Mesenchymal stem cell (in vitro differentiated cells and primary cell): Measurements from ENCODE around the gene CACNA2D3.

ENCODE experiments used
- DNase-seq: peaks from one replicate; pipeline ENCODE4 v3.0.0-alpha.2; 2013
- H2AFZ ChIP-seq: one replicate; pipeline ENCODE4 v1.6.1; 2013; ENCODE audit warnings: low read depth, mild to moderate bottlenecking, control low read depth, inconsistent platforms, low read length, moderate library complexity
- H2AK5ac ChIP-seq: 2 replicates; pipeline ENCODE4 v1.6.1; 2013; ENCODE audit warnings: low read length, moderate library complexity, mild to moderate bottlenecking, inconsistent platforms; ENCODE audit not compliant: severe bottlenecking
- H2BK120ac ChIP-seq: one replicate; pipeline ENCODE4 v1.6.1; 2013; ENCODE audit warnings: low read depth, mild to moderate bottlenecking, inconsistent platforms, low read length, moderate library complexity
- H2BK12ac ChIP-seq, 2 experiments: one replicate each; pipeline ENCODE4 v1.6.1; 2013; ENCODE audit warnings: inconsistent platforms in 2 of 2, low read length in 2 of 2, mild to moderate bottlenecking in 2 of 2, moderate library complexity in 2 of 2, control low read depth in 1 of 2
- H2BK15ac ChIP-seq: one replicate; pipeline ENCODE4 v1.6.1; 2013; ENCODE audit warnings: mild to moderate bottlenecking, low read depth, inconsistent platforms; ENCODE audit not compliant: poor library complexity, severe bottlenecking
- H2BK5ac ChIP-seq: 2 replicates; pipeline ENCODE4 v1.6.1; 2013; ENCODE audit warnings: low read depth, mild to moderate bottlenecking, low read length, control low read depth, inconsistent platforms; ENCODE audit not compliant: poor library complexity, severe bottlenecking
- H3K14ac ChIP-seq, 2 experiments: one replicate each; pipeline ENCODE4 v1.6.1; 2013; ENCODE audit warnings: inconsistent platforms in 2 of 2, low read length in 2 of 2, control low read depth in 1 of 2, mild to moderate bottlenecking in 1 of 2, moderate library complexity in 1 of 2
- H3K18ac ChIP-seq, 2 experiments: one replicate each; pipeline ENCODE4 v1.6.1; 2013; ENCODE audit warnings: inconsistent platforms in 2 of 2, low read length in 2 of 2, control low read depth in 1 of 2, low read depth in 1 of 2, mild to moderate bottlenecking in 1 of 2
- H3K23ac ChIP-seq, 2 experiments: one replicate each; pipeline ENCODE4 v1.6.1; 2013; ENCODE audit warnings: inconsistent platforms in 2 of 2, low read length in 2 of 2, mild to moderate bottlenecking in 2 of 2, moderate library complexity in 2 of 2, control low read depth in 1 of 2
- H3K27ac ChIP-seq: 2 replicates; pipeline ENCODE4 v1.5.1; 2013; ENCODE audit warnings: mild to moderate bottlenecking, moderate library complexity, low read length, control low read depth, inconsistent platforms; ENCODE audit not compliant: poor library complexity, severe bottlenecking
- H3K27me3 ChIP-seq, 2 experiments: 2 replicates each; pipeline versions ENCODE4 v1.6.1 to v1.7.0; 2013; ENCODE audit warnings: low read length in 2 of 2, mild to moderate bottlenecking in 2 of 2, moderate library complexity in 2 of 2, control low read depth in 1 of 2, inconsistent platforms in 1 of 2; ENCODE audit not compliant: control insufficient read depth in 1 of 2, insufficient read depth in 1 of 2
- H3K36me3 ChIP-seq, 2 experiments: 2 replicates each; pipeline versions ENCODE4 v1.6.1 to v1.7.0; 2013; ENCODE audit warnings: low read length in 2 of 2, control low read depth in 1 of 2, inconsistent platforms in 1 of 2, low read depth in 1 of 2, mild to moderate bottlenecking in 1 of 2; ENCODE audit not compliant: insufficient read depth in 2 of 2, control insufficient read depth in 1 of 2
- H3K4ac ChIP-seq, 2 experiments: one replicate each; pipeline ENCODE4 v1.6.1; 2013; ENCODE audit warnings: inconsistent platforms in 2 of 2, low read length in 2 of 2, mild to moderate bottlenecking in 2 of 2, moderate library complexity in 2 of 2, control low read depth in 1 of 2, low read depth in 1 of 2
- H3K4me1 ChIP-seq: 2 replicates; pipeline ENCODE4 v1.6.1; 2013; ENCODE audit warnings: low read depth, low read length, control low read depth; ENCODE audit not compliant: control insufficient read depth, insufficient read depth
- H3K4me2 ChIP-seq: 2 replicates; pipeline ENCODE4 v1.6.1; 2013; ENCODE audit warnings: low read length, mild to moderate bottlenecking, inconsistent platforms; ENCODE audit not compliant: poor library complexity, severe bottlenecking
- H3K4me3 ChIP-seq, 2 experiments: 2 replicates each; pipeline versions ENCODE4 v1.5.1 to v1.7.0; 2013; ENCODE audit warnings: low read length in 2 of 2, mild to moderate bottlenecking in 2 of 2, control low read depth in 1 of 2, low read depth in 1 of 2; ENCODE audit not compliant: insufficient read depth in 1 of 2
- H3K79me1 ChIP-seq: replicated peaks from 2 replicates; pipeline ENCODE4 v1.6.1; 2013; ENCODE audit warnings: mild to moderate bottlenecking, control low read depth, low read length, inconsistent platforms; ENCODE audit not compliant: poor library complexity, severe bottlenecking
- H3K9ac ChIP-seq: 2 replicates; pipeline ENCODE4 v1.7.0; 2013; ENCODE audit warnings: mild to moderate bottlenecking, low read length, moderate library complexity
- H3K9me3 ChIP-seq: 2 replicates; pipeline ENCODE4 v1.7.0; 2013; ENCODE audit warnings: mild to moderate bottlenecking, low read length; ENCODE audit not compliant: control insufficient read depth
- H4K8ac ChIP-seq: one replicate; pipeline ENCODE4 v1.6.1; 2013; ENCODE audit warnings: inconsistent platforms, mild to moderate bottlenecking, low read length, moderate library complexity
- H4K91ac ChIP-seq: one replicate; pipeline ENCODE4 v1.6.1; 2013; ENCODE audit warnings: mild to moderate bottlenecking, low read length, inconsistent platforms
- WGBS: methylation state at CpG from one replicate; pipeline ENCODE4 v1.1.7; 2013; ENCODE audit warnings: mixed read lengths; 5-methylcytosine and 5-hydroxymethylcytosine counted together

Gene CACNA2D3

DNA sequence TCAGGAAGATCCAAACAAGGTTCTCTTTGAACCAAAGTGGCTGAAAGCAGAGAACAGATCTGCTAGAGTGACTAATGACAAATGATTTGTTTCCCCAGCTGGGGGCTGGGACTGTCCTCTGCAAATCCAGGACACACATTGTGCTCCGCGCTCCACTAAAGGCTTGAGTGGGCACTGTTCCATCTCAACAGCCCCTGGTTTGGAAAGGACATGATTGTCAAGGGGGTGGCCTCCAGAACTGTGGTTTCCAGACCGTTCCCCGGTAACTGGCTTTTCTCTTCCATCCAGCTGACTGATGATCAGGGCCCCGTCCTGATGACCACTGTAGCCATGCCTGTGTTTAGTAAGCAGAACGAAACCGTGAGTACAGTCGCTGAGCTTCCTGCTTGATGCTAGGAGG is 714.5 kb downstream of the CACNA2D3 start:
- Histone ChIP-seq H2AK5ac (no peak overlapping the region), H3K9ac (no peak overlapping the region), H2BK15ac (no peak overlapping the region), H3K4me2 (no peak overlapping the region), H4K91ac (no peak overlapping the region), H3K4me1 (peaks cover 3% of the 10 kb centered on the region), H2BK12ac (no peak overlapping the region), H2AFZ (no peak overlapping the region), H3K79me1 (no peaks in the 10 kb centered on the region), H2BK5ac (no peak overlapping the region), H3K4ac (peak overlapping the region in 1 of 2 experiments; percentile 20), H3K23ac (no peak overlapping the region), H3K27me3 (no peaks in the 10 kb centered on the region), H3K18ac (peak overlapping the region in 1 of 2 experiments; percentile 65), H3K36me3 (no peaks in the 10 kb centered on the region), H3K4me3 (no peak overlapping the region), H3K9me3 (no peaks in the 10 kb centered on the region), H4K8ac (no peak overlapping the region), H3K27ac (no peak overlapping the region), H2BK120ac (no peak overlapping the region), H3K14ac (no peak overlapping the region)
- peak; percentile 53 for DNase-seq
- WGBS = 12% methylated on average over 8 of the region's 8 CpGs

DNA sequence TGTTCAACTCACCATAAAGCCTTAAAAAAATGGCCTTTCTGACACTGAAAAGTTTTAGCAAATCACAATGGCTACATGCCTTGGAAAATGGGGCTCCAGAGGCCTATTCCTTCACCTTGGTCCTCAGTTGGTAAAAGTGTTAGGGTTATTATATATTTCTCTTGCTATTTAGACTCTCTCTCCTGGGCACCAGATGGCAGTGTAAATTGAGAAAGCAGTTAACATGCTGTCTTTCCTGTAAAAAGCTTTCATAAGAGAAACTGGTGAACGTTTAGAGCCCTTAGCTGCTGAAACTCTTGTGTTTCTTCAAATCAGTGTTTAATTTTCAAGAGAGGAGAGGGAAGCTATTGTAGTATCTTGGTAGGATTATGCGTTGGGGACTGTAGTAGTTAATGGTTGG is 715.6 kb downstream of the CACNA2D3 start:
- H4K8ac ChIP-seq = no peak overlapping the region
- H3K36me3 ChIP-seq = no peaks in the 10 kb centered on the region
- no peaks in the 10 kb centered on the region for H3K9me3 ChIP-seq
- H3K4me1 ChIP-seq = peaks cover 3% of the 10 kb centered on the region
- no peak overlapping the region for H4K91ac ChIP-seq
- no peak overlapping the region for H2AK5ac ChIP-seq
- H3K4me3 ChIP-seq = no peak overlapping the region
- no peaks in the 10 kb centered on the region for H3K27me3 ChIP-seq
- no peak overlapping the region for H2BK120ac ChIP-seq
- H2BK15ac ChIP-seq = no peak overlapping the region
- no peak overlapping the region for H3K4me2 ChIP-seq
- DNase-seq = peak; percentile 51
- H3K9ac ChIP-seq = no peak overlapping the region
- H2BK12ac ChIP-seq = no peak overlapping the region
- H2AFZ ChIP-seq = no peak overlapping the region
- 60% methylated on average over 2 of the region's 2 CpGs for WGBS
- no peak overlapping the region for H3K4ac ChIP-seq
- no peak overlapping the region for H2BK5ac ChIP-seq
- H3K27ac ChIP-seq = no peak overlapping the region
- no peak overlapping the region for H3K23ac ChIP-seq
- H3K14ac ChIP-seq = no peak overlapping the region
- no peaks in the 10 kb centered on the region for H3K79me1 ChIP-seq
- H3K18ac ChIP-seq = no peak overlapping the region

DNA sequence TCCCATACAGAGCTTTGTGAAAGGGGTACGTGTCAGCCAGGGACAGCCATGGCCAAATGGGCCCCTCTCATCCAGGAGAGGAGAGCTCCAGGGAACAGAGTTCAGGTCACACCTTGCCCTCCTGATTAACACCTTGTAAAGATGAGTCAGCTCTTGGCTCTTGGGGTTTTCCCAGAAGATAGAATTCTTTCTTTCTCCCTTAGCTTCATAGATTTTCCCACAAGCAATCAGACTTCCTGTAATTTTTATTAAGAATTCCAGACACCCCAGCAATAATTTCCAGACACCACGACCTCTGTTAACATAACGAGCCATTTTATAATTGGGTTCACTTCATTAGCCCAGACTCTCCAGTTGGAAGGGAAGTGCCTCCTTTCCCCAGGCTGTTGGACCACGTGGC is 719.1 kb downstream of the CACNA2D3 start:
- Histone ChIP-seq H2AFZ (no peak overlapping the region), H2AK5ac (peak overlapping the region; percentile 26), H3K23ac (no peak overlapping the region), H3K4ac (no peak overlapping the region), H4K8ac (no peak overlapping the region), H2BK12ac (peak overlapping the region in 1 of 2 experiments; percentile 34), H2BK120ac (no peak overlapping the region), H3K27me3 (no peaks in the 10 kb centered on the region), H3K14ac (no peak overlapping the region), H2BK15ac (no peak overlapping the region), H2BK5ac (no peak overlapping the region), H3K4me3 (no peak overlapping the region), H3K79me1 (no peaks in the 10 kb centered on the region), H3K4me2 (no peak overlapping the region), H3K36me3 (no peaks in the 10 kb centered on the region), H4K91ac (no peak overlapping the region), H3K9me3 (no peaks in the 10 kb centered on the region), H3K18ac (no peak overlapping the region), H3K27ac (no peak overlapping the region), H3K9ac (no peak overlapping the region), H3K4me1 (peaks cover 7% of the 10 kb centered on the region)
- no peak for DNase-seq
- WGBS = 74% methylated on average over 4 of the region's 4 CpGs

DNA sequence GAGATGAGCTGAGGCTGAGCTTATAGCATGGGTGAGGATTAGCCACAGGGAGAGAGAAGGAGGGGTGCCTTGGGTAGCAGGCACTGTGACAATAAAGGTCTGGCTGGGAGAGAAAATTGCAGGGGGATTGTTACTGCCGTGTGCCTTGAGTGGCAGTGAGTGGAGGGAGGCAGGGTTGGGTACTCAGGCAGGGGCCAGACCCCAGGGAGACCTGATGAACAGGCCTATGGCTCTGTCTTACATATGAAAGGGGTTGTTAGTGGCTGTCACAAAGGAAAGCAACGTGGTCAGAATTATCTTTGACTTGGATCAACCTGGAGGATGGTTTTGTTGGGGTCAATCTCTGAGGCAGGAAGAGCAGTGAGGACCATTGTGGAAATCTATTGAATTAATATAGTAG is 721.0 kb downstream of the CACNA2D3 start:
- H4K8ac ChIP-seq = no peak overlapping the region
- H2BK120ac ChIP-seq = no peak overlapping the region
- H2AK5ac ChIP-seq = peak overlapping the region; percentile 78
- H3K9ac ChIP-seq = no peak overlapping the region
- no peak overlapping the region for H3K18ac ChIP-seq
- H3K4me2 ChIP-seq = no peak overlapping the region
- H2BK5ac ChIP-seq = no peak overlapping the region
- no peak overlapping the region for H3K4me3 ChIP-seq
- H3K4ac ChIP-seq = no peak overlapping the region
- no peaks in the 10 kb centered on the region for H3K27me3 ChIP-seq
- H3K4me1 ChIP-seq = peaks cover 6% of the 10 kb centered on the region
- no peak overlapping the region for H3K14ac ChIP-seq
- WGBS = 63% methylated on average over 2 of the region's 2 CpGs
- H3K23ac ChIP-seq = no peak overlapping the region
- no peaks in the 10 kb centered on the region for H3K36me3 ChIP-seq
- H3K9me3 ChIP-seq = no peaks in the 10 kb centered on the region
- no peak overlapping the region for H2BK12ac ChIP-seq
- H2BK15ac ChIP-seq = no peak overlapping the region
- H2AFZ ChIP-seq = no peak overlapping the region
- H3K79me1 ChIP-seq = no peaks in the 10 kb centered on the region
- no peak overlapping the region for H3K27ac ChIP-seq
- DNase-seq = no peak
- H4K91ac ChIP-seq = no peak overlapping the region
